OCI-LY7 (cell line): ENCODE measurements around the gene NPAS4.
"Not testable (repeated sequence)": the region's sequence is repeated elsewhere in the genome, so short reads cannot be mapped to it uniquely, and the experiment has no call there.

ENCODE experiments used
- EZH2phosphoT487 ChIP-seq: fragments of 200-600 bp; sonication (generic); IDR thresholded peaks from 2 replicates; pipeline ENCODE4 v1.6.1; 2018; ENCODE audit warnings: low read depth, borderline replicate concordance, mild to moderate bottlenecking, mixed run types, antibody characterized with exemption, low read length, moderate library complexity, mixed read lengths
- TF ChIP-seq, protein P1 (sequence below): fragments of 200-600 bp; sonication (generic); conservative IDR thresholded peaks from 2 replicates; pipeline ENCODE4 v1.5.1; 2014; ENCODE audit warnings: mild to moderate bottlenecking, antibody characterized with exemption, low read length, moderate library complexity, mixed read lengths

DNA sequence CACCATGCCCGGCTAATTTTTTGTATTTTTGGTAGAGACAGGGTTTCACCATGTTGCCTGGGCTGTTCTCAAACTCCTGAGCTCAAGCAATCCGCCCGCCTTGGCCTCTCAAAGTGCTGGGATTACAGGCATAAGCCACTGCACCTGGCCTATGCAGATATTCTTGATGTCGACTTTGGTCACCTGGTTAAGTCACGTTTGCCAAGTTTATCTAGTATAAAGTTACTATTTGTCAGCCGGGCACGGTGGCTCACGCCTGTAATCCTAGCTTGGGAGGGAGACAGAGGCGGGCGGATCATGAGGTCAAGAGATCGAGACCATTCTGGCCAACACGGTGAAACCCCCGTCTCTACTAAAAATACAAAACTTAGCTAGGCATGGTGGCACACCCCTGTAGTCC is 36.5 kb upstream of the NPAS4 start:
- TF ChIP-seq, protein P1, sequence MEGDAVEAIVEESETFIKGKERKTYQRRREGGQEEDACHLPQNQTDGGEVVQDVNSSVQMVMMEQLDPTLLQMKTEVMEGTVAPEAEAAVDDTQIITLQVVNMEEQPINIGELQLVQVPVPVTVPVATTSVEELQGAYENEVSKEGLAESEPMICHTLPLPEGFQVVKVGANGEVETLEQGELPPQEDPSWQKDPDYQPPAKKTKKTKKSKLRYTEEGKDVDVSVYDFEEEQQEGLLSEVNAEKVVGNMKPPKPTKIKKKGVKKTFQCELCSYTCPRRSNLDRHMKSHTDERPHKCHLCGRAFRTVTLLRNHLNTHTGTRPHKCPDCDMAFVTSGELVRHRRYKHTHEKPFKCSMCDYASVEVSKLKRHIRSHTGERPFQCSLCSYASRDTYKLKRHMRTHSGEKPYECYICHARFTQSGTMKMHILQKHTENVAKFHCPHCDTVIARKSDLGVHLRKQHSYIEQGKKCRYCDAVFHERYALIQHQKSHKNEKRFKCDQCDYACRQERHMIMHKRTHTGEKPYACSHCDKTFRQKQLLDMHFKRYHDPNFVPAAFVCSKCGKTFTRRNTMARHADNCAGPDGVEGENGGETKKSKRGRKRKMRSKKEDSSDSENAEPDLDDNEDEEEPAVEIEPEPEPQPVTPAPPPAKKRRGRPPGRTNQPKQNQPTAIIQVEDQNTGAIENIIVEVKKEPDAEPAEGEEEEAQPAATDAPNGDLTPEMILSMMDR, result not testable (repeated sequence)
- not testable (repeated sequence) for TF ChIP-seq EZH2phosphoT487
